Subcutaneous adipose tissue (tissue), 4 donors: ENCODE data around the gene PSMA7. TPM values are rescaled to one million over a fixed set of nuclear protein-coding genes. Genes with fewer than 3 reads are reported as not detected.

Experiments used
- CTCF ChIP-seq: fragments of 450-650 bp; IDR thresholded peaks from one replicate; pipeline ENCODE4 v1.5.1; 2016; ENCODE audit warnings: low read depth, mild to moderate bottlenecking, control low read depth, antibody characterized with exemption, moderate library complexity
- total RNA-seq, 4 donors: library from RNA; depleted of rRNA; stranded (reverse); fragments of >200 nt; gene quantifications; one replicate each; pipeline ENCODE4 v1.1.0, GENCODE V29; 2016

The PSMA7 gene
- total RNA-seq, 4 donors from 2014 or later, result 299 to 630 (median 399) TPM

- TF ChIP-seq CTCF, result no peak
Measured at GRCh38 chr20:62158541-62158940, 15.3 kb upstream of the PSMA7 start.

GRCh38 chr20:62158088-62158400 is 14.8 kb upstream of the PSMA7 start:
- TF ChIP-seq CTCF, result no peak

- no peak for TF ChIP-seq CTCF
Measured at GRCh38 chr20:62157387-62158087, 14.3 kb upstream of the PSMA7 start.

GRCh38 chr20:62156592-62157386 is 13.6 kb upstream of the PSMA7 start:
- TF ChIP-seq CTCF, result no peak

GRCh38 chr20:62156254-62156556 is 13.0 kb upstream of the PSMA7 start:
- no peak for TF ChIP-seq CTCF

- no peak for TF ChIP-seq CTCF
Measured at GRCh38 chr20:62155428-62156253, 12.4 kb upstream of the PSMA7 start.

- TF ChIP-seq CTCF, result no peak
Measured at GRCh38 chr20:62151835-62152364, 8.7 kb upstream of the PSMA7 start.
